H54 (cell line): ENCODE results near the gene MCRS1.
"Not testable (repeated sequence)": the region's sequence is repeated elsewhere in the genome, so short reads cannot be mapped to it uniquely, and the experiment has no call there.

ENCODE experiments used
- DNase-seq: peaks from one replicate; pipeline ENCODE4 v3.0.0; 2011; ENCODE audit warnings: low spot score, mixed read lengths; ENCODE audit not compliant: insufficient read length
- FAIRE-seq: peaks from 3 replicates; lab custom pipeline; 2011; peaks lifted over from hg19 to GRCh38; lab: Jason Lieb, UNC
- POLR2A ChIP-seq: IDR thresholded peaks from 2 replicates; pipeline ENCODE4 v1.6.1; 2011; ENCODE audit warnings: low read depth, mild to moderate bottlenecking, low read length

Gene MCRS1

DNA sequence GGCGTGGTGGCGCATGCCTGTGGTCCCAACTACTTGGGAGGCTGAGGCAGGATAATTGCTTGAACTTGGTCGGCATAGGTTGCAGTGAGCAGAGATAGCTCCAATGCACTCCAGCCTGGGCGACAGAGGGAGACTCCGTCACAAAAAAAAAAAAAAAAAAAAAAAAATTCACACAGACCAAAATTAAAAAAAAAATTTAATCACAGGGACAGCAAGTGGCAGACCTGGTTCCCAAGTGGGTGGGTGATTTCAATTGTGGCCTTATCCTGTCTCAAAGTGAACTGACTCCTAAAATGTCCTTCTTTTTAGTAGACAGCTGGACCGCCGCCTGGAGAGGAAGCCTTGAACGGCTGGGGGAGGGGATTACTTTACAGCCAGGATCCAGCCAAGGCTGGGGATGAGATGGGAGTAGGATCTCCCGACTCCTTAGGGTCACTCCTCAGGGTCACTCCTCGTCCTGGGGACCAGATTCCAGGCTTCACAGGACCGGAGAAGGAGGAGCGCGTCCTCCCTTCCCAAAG, 30.7 kb downstream of the MCRS1 start:
- no peak for FAIRE-seq
- DNase-seq, result no peak
- TF ChIP-seq POLR2A, result no peak

DNA sequence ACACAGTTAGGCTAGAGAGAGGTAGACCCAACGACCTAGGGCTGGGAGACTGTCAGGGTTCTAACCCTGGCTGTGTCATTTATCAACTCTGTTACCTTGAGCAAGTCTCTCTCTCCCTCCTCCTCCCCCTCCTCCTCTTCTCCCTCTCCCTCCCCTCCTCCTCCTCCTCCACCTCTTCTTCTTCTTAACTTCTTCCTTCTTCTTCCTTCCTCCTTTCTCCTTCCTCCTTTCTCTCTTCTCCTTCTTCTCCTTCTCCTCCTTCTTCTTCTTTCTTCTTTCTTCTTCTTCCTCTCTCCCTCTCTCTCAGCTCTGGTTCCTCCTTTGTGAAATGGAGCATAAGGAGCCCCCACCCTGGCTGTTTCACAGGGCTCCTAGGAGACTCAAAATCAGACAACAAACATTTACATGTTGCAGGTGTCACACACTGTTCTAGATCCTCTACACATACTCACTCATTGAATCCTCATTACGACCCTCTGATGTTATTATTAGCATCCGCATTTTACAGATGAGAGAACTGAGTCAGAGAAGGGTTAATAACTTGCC, 31.3 kb downstream of the MCRS1 start:
- FAIRE-seq, result no peak
- TF ChIP-seq POLR2A, result no peak
- DNase-seq, result no peak

DNA sequence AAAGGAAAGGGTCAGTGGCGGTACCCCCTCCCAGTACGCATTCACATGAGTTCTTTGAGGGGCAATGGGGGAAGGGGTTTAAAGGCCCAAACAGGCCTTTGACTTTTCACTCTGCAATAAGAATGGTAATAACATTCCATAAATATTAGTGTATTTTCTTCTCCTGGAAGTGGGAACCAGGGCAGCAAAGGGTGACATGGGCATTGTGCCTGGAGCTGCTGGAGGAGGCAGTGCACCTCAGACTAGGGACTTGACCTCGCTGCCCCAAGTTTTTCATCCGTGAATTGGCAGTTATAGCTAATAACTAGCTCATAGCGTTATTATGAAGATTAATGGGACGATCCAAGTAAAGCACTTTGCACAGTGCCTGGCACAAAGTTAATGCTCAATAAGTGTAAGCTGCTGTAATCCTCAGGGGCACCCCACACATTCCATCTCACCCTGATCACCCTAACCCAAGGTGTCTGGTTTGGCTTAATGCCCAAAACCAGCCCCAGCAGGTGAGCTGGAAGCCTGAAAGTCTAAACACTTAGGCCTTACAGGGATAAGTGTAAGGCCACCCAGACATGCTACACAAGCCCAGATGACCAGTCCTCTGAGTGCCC, 31.9 kb downstream of the MCRS1 start:
- TF ChIP-seq POLR2A, result no peak
- peak; percentile 59 for DNase-seq
- no peak for FAIRE-seq

DNA sequence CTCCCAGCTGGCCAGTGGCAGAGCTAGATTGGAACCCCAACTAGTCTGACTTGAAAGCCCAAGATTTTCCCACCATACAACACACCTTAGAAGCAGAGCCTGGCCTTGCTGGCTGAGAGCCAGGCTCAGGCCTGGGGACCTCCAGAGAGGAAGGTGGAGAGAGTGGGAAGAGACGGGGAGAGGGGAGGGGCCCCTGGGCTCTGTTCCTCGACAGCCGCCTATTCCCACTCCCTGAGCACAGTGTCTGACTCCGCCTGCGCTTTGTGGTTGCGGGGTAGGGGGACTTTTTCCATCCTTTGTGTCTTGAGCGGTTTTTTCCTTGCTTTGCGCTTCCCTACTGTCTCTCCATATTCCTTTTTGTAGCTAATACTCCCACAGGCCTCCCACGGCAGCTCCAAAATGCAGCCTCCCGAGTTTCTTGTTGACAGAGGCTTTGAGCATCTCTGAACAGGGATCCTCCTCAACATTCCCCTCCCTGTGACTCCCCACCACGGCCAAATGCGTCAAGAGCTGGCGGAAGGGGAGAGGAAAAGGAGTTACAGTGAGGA, 33.1 kb downstream of the MCRS1 start:
- no peak for TF ChIP-seq POLR2A
- FAIRE-seq, result no peak

DNA sequence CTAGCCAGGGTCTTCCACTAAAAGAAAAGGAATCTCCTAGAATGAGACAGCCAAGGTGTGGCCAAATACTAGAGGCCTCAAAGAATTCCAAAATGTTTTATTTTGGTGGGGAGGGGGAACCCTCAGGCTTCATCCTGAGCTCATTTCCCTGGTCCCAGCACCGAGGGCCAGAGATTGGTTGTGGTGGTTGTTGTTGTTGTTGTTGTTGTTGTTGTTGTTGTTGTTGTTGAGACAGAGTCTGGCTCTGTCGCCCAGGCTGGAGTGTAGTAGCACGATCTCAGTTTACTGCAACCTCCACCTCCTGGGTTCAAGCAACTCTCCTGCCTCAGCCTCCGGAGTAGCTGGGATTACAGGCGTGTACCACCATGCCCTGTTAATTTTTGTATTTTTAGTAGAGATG, 33.8 kb downstream of the MCRS1 start:
- not testable (repeated sequence) for FAIRE-seq

More for the DNA sequence above, 33.1 kb downstream of the MCRS1 start:
- DNase-seq, result no peak

DNA sequence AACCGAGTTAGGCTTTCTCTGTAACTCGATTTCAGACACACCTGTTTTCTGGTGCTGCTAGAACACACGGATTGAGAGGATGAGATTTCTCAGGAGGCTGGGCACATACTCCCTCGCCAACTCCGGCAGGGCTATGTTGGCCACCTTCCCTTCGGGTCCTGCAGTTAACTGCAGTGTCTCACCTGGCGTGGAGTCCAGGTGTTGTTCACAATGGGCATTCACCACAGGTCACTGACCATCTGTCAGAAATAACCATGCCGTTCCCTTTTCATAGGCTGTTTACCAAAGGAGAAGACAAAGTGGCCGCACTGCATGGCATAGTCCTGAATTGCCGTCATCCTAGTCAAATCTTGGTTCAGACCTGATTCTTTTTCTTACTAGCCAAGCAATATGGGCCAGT, 34.6 kb downstream of the MCRS1 start:
- FAIRE-seq (no peak), DNase-seq (no peak)
- no peak for TF ChIP-seq POLR2A

More for the DNA sequence above, 33.8 kb downstream of the MCRS1 start:
- not testable (repeated sequence) for DNase-seq

DNA sequence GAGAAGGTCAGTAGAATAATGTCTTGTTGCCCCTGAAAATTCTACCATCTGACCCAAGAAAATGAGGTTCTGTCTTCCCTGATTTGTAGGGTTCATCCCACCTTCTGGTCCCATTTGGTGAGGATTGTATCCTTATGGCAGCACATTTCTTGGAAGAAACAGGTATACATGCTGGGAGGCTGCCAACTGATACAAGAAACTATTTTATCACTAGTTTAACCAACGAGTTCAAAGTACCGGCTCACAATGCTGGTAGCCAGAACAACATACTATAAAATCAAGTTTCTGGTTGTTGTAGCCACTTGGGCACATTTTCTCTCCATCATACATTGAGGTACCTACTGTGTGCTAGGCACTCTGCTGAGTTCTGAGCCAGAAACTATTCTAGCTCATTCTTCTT, 36.2 kb downstream of the MCRS1 start:
- TF ChIP-seq POLR2A, result no peak
- FAIRE-seq, result no peak
- DNase-seq, result no peak

DNA sequence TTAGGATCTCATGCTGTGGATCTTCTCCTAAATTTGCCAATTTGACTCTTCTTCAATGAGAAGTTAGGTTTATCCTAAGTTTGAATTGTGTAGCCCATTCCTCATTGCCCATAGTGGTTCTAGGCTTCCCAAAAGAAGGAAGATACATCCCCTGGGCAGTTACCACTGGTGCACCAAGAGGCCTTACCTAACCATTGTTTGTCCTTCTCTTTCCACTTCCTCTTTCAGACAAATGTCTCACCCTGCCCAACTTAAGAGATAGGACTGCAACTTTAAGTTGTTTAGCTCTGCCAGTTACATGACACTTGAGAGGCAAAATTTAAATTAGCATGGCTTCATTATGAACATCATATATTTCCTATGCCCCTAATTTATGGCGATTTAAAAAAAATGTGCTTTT, 38.5 kb downstream of the MCRS1 start:
- no peak for FAIRE-seq
- no peak for DNase-seq
- no peak for TF ChIP-seq POLR2A

DNA sequence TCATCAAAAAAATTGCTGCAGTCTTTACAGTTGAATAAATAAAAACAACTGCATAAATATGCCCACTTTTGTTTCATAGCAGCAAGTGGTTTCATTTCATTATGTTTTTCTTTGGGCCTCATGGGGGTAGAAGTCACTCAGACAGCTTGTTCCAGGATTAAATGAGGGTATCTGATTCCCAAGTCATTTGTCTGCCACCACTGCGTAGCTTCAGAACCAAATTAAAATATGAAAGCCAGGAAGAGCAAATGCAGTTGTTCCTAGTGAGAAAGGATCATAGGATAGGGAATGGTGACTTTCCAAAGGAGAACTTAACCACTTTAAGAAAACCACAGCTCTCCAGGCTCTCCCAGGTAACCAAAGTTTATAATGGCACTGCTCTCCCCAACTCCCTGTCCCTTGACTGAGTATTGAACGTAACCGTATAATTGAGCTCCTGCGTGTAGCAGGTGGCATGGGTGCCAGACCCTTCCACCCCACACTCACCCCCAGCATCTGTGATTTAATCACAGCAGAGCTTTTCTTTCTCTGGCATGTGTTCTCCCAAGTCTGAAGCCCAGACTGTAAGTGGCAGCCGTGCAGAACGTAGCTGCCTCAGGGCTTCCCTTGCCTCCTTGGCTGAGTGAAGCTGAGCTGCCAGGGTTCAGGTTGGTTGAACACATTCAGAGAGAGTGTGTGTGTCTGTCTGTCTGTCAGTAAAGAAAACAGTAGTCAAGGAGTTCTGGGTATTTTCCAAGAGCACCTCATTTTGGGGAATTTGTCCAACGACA, 40.4 kb downstream of the MCRS1 start:
- no peak for DNase-seq
- TF ChIP-seq POLR2A, result no peak
- FAIRE-seq, result no peak

DNA sequence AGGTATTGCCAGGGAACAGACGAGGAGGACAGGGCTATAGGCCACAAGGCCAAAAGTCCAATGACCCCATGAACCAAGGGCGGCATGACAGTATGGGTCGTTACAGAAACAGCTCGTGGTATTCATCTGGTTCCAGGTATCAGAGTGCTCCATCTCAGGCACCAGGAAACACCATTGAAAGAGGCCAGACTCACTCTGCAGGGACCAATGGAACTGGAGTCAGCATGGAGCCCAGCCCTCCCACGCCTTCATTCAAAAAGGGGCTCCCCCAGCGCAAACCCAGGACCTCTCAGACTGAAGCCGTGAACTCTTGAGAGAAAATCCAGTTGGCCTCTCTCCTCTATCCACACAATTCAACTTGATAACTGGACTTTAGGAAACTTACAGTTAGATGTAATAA, 42.0 kb downstream of the MCRS1 start:
- DNase-seq (no peak), FAIRE-seq (no peak)
- TF ChIP-seq POLR2A, result no peak

DNA sequence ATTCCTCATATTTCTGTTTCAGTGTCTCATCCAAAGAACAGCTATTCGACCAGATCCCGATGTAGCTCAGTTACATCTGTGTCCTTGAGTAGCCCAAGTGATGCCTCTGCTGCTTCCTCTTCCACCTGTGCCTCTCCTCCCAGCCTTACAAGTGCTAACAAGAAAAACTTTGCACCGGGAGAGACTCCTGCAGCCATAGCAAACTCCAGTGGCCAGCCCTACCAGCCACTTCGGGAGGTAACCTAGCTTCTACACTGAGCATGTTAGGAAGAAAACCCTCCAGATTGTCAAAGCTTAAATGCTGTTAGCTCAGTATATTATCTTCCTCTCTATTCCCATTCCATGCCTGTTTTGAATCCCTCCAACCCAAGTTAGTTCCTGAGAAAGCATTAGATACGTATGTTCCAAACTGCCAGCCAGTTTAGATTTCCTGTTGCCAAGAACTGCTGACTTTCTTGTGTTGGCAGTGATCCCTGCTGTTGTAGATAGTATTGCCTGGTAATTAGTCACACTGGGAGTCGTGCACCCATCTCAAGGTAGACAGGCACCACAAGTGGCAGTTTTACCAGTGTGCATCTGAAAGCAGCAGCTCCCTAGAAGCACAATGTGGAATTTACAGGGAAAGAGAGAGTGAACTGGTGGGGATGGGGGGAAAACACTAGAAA, 43.1 kb downstream of the MCRS1 start:
- FAIRE-seq (peak; percentile 23), DNase-seq (no peak)

DNA sequence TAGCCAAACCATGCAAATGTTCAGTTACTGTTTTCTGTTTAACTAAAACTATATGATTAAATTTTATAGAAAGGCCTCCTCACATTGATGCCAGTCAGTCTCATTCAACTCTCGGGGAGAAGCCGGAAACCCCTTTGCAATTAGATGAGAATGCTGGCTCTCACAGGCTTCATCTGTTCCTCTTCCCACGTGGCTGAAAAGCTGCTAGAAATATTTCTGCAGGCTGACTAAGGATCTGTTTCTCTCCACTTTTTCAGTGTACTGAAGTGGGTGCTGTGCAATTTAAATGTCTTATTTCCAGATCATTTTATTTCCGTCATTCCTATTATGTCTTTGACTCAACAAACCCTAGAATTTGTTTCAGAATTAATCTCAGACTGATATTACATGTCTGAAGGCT, 46.6 kb downstream of the MCRS1 start:
- no peak for TF ChIP-seq POLR2A
- no peak for FAIRE-seq

More for the DNA sequence above, 43.1 kb downstream of the MCRS1 start:
- TF ChIP-seq POLR2A, result no peak

DNA sequence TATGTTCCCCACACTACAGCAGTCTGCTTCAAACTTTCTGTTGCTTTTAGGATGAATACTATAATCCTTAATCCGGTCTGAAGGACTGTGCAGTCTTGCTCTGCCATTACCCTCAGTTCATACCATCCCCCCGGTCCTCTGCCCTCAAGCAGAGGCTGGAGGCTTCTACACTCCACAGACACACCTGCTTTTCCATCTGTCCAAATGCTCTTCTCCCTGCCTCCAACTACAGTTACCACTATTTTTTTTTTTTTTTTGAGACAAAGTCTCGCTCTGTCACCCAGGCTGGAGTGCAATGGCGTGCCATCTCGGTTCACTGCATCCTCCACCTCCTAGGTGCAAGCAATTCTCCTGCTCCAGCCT, 48.4 kb downstream of the MCRS1 start:
- FAIRE-seq (no peak), DNase-seq (no peak)
- no peak for TF ChIP-seq POLR2A

More for the DNA sequence above, 46.6 kb downstream of the MCRS1 start:
- no peak for DNase-seq
